DOHH2 (cell line): ENCODE results near the gene MARCHF10.

Source experiments
- H3F3A ChIP-seq: fragments of 200-600 bp; sonication (generic), shearing (Covaris generic); 2 replicates; pipeline ENCODE4 v1.6.0; 2016; ENCODE audit warnings: antibody characterized with exemption, mild to moderate bottlenecking; ENCODE audit not compliant: control insufficient read depth, insufficient read depth
- H3K27ac ChIP-seq: fragments of 200-600 bp; sonication (generic); 2 replicates; pipeline ENCODE4 v1.5.1; 2014; ENCODE audit warnings: low read depth, mild to moderate bottlenecking, low read length, moderate library complexity
- H3K27me3 ChIP-seq: fragments of 200-600 bp; sonication (generic); 2 replicates; pipeline ENCODE4 v1.6.1; 2014; ENCODE audit warnings: mild to moderate bottlenecking, low read length, mixed read lengths; ENCODE audit not compliant: control insufficient read depth
- H3K36me3 ChIP-seq: fragments of 200-600 bp; sonication (generic); 2 replicates; pipeline ENCODE4 v1.6.1; 2014; ENCODE audit warnings: mild to moderate bottlenecking, low read length, moderate library complexity, mixed read lengths; ENCODE audit not compliant: control insufficient read depth
- H3K4me1 ChIP-seq: fragments of 200-600 bp; sonication (generic); 2 replicates; pipeline ENCODE4 v1.6.1; 2014; ENCODE audit warnings: mild to moderate bottlenecking, low read length, mixed read lengths; ENCODE audit not compliant: control insufficient read depth
- H3K4me2 ChIP-seq: fragments of 200-600 bp; sonication (generic); 2 replicates; pipeline ENCODE4 v1.6.0; 2014; ENCODE audit warnings: mild to moderate bottlenecking, low read length, moderate library complexity
- H3K4me3 ChIP-seq: fragments of 200-600 bp; sonication (generic); 2 replicates; pipeline ENCODE4 v1.5.1; 2014; ENCODE audit warnings: mild to moderate bottlenecking, low read length, mixed read lengths
- H3K79me2 ChIP-seq: fragments of 200-600 bp; sonication (generic); 2 replicates; pipeline ENCODE4 v1.6.1; 2014; ENCODE audit warnings: mild to moderate bottlenecking, low read length, mixed read lengths; ENCODE audit not compliant: control insufficient read depth
- H3K9me2 ChIP-seq: fragments of 200-600 bp; sonication (generic); replicated peaks from 2 replicates; pipeline ENCODE4 v1.6.1; 2014; ENCODE audit warnings: mild to moderate bottlenecking, low read length, mixed read lengths; ENCODE audit not compliant: control insufficient read depth
- H3K9me3 ChIP-seq: fragments of 200-600 bp; sonication (generic); 2 replicates; pipeline ENCODE4 v1.6.1; 2014; ENCODE audit warnings: antibody characterized with exemption, low read length, mixed read lengths; ENCODE audit not compliant: control insufficient read depth, insufficient read depth
- H4K20me1 ChIP-seq: fragments of 200-600 bp; sonication (generic); 2 replicates; pipeline ENCODE4 v1.6.0; 2014; ENCODE audit warnings: low read depth, mild to moderate bottlenecking, antibody characterized with exemption, low read length, moderate library complexity; ENCODE audit not compliant: control insufficient read depth, insufficient read depth
- CTCF ChIP-seq: fragments of 200-600 bp; sonication (generic); IDR thresholded peaks from one replicate; pipeline ENCODE4 v1.5.1; 2014; ENCODE audit warnings: antibody characterized with exemption, mild to moderate bottlenecking, low read depth, low read length; ENCODE audit not compliant: poor library complexity, severe bottlenecking
- EZH2phosphoT487 ChIP-seq: fragments of 200-600 bp; sonication (generic); IDR thresholded peaks from 2 replicates; pipeline ENCODE4 v1.6.1; 2017; ENCODE audit warnings: borderline replicate concordance, mild to moderate bottlenecking, antibody characterized with exemption, low read length, moderate library complexity, mixed read lengths

Gene MARCHF10

GRCh38 chr17:62674841-62675240 lies 133.3 kb downstream of the MARCHF10 start:
- no peak for TF ChIP-seq EZH2phosphoT487
- TF ChIP-seq CTCF: no peak
- H3F3A ChIP-seq: no peaks in the 10 kb centered on the region
- no peaks in the 10 kb centered on the region for H3K9me2 ChIP-seq
- no peaks in the 10 kb centered on the region for H4K20me1 ChIP-seq
- no peak overlapping the region for H3K4me2 ChIP-seq
- H3K4me3 ChIP-seq: no peak overlapping the region
- H3K27ac ChIP-seq: no peak overlapping the region
- no peaks in the 10 kb centered on the region for H3K27me3 ChIP-seq
- H3K4me1 ChIP-seq: no peaks in the 10 kb centered on the region
- no peaks in the 10 kb centered on the region for H3K9me3 ChIP-seq
- H3K36me3 ChIP-seq: no peaks in the 10 kb centered on the region
- H3K79me2 ChIP-seq: no peaks in the 10 kb centered on the region

DNA sequence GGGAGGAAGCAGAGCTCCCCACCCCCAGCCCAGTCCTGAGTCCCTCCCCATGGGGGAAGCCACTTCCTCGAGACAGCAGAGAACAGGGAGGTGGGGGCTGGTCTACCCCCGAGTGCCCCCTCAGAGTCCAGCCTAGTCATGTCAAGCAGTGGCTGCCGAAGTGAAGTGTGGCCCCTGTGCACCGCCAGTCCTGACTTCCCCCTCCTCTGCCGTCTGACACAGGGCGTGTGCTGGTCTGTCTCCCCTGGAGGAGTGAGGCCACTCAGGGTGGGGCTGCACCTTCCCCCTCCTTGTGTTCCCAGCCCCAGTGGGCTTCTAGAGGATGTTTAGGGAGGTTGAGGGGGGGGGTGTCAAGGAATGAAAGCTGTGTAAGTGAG lies 133.8 kb downstream of the MARCHF10 start:
- Histone ChIP-seq H3K36me3 (no peaks in the 10 kb centered on the region), H3K4me1 (no peaks in the 10 kb centered on the region), H3K27me3 (no peaks in the 10 kb centered on the region), H3K27ac (no peak overlapping the region), H3K79me2 (no peaks in the 10 kb centered on the region), H3K9me3 (no peaks in the 10 kb centered on the region), H4K20me1 (no peaks in the 10 kb centered on the region), H3K9me2 (no peaks in the 10 kb centered on the region), H3F3A (no peaks in the 10 kb centered on the region), H3K4me3 (no peak overlapping the region), H3K4me2 (no peak overlapping the region)
- no peak for TF ChIP-seq CTCF

DNA sequence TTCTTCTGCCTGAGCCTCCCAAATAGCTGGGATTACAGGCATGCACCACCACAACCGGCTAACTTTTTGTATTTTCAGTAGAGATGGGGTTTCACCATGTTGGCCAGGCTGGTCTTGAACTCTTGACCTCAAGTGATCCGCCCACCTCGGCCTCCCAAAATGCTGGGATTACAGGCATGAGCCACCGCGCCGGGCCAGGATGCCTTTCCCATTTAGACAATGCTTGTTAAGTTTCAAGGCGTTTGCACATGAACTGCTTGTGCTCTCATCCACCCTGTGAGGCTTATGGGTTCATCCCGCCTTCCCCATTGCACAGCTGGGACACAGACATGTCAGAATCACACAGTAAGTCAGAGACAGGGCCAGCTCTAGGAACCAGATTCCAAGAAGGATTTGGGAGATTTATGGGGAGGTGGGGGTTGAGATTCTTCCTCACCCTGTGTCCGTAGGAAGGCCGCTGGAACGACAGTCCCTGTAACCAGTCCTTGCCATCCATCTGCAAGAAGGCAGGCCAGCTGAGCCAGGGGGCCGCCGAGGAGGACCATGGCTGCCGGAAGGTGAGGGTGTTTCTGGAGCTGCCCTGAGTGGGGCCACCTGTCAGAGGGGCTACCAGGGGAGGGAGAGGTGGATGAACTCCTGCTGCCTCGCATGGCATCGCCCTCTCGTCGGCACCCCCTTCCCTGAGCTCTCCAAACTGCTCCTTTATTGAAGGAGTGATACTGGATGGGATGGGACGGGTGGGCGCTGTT lies 134.3 kb downstream of the MARCHF10 start:
- no peaks in the 10 kb centered on the region for H3K36me3 ChIP-seq
- H3K9me3 ChIP-seq: no peaks in the 10 kb centered on the region
- H3K27me3 ChIP-seq: no peaks in the 10 kb centered on the region
- H3F3A ChIP-seq: no peaks in the 10 kb centered on the region
- H3K79me2 ChIP-seq: no peaks in the 10 kb centered on the region
- no peak overlapping the region for H3K4me3 ChIP-seq
- TF ChIP-seq CTCF (no peak), EZH2phosphoT487 (no peak)
- no peaks in the 10 kb centered on the region for H4K20me1 ChIP-seq
- H3K4me2 ChIP-seq: no peak overlapping the region
- no peaks in the 10 kb centered on the region for H3K4me1 ChIP-seq
- H3K27ac ChIP-seq: no peak overlapping the region
- no peaks in the 10 kb centered on the region for H3K9me2 ChIP-seq

- Histone ChIP-seq H3K79me2 (no peaks in the 10 kb centered on the region), H3K27me3 (no peaks in the 10 kb centered on the region), H3K36me3 (no peaks in the 10 kb centered on the region), H3K4me2 (no peak overlapping the region), H3K4me1 (no peaks in the 10 kb centered on the region), H3F3A (no peaks in the 10 kb centered on the region), H4K20me1 (no peaks in the 10 kb centered on the region), H3K27ac (no peak overlapping the region), H3K9me3 (no peaks in the 10 kb centered on the region), H3K4me3 (no peak overlapping the region), H3K9me2 (no peaks in the 10 kb centered on the region)
- TF ChIP-seq EZH2phosphoT487: no peak
- no peak for TF ChIP-seq CTCF
Measured at GRCh38 chr17:62672957-62673356, 135.2 kb downstream of the MARCHF10 start.
